8988T (cell line): ENCODE data around the gene SLC49A3.
A peak's percentile ranks its signal among the peaks of the same experiment; 100 is the strongest.
"Not testable (repeated sequence)": the region's sequence is repeated elsewhere in the genome, so short reads cannot be mapped to it uniquely, and the experiment has no call there.

ENCODE experiments used
- DNase-seq: peaks from one replicate; pipeline ENCODE4 v3.0.0; 2011

SLC49A3 gene

DNA sequence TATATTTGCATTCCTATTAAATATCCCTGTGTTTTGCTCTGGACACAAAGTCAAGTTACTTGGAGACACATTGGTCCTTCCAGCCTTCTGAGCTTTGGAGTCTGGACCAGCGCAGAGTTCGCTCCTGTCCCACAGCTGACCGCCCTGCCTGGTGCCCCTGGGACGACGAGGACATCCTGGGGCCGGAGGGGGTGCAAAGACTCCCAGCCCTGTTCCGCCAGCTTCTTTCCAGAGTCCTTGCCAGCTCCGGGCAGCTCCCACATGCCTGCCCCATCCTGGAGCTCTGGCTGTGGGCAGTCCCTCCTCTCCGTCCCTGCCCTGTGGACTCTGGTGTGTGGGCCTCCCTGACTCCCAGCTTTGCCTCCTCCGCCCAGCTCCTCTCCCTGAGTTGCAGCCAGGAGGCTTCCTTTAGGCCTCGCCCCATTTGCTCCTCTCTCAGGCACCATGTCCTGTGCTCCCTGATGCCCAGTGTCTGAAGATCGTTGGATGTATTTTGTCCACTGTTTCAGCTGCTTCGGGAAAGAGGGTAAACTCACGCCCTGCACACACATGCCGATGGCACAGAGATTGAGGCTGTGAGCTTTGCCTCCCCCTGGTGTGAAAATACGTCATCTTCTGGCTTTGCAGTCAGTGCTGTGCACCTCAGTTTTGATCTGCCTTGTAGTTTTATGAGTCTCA is 11.8 kb upstream of the SLC49A3 start:
- DNase-seq: no peak

DNA sequence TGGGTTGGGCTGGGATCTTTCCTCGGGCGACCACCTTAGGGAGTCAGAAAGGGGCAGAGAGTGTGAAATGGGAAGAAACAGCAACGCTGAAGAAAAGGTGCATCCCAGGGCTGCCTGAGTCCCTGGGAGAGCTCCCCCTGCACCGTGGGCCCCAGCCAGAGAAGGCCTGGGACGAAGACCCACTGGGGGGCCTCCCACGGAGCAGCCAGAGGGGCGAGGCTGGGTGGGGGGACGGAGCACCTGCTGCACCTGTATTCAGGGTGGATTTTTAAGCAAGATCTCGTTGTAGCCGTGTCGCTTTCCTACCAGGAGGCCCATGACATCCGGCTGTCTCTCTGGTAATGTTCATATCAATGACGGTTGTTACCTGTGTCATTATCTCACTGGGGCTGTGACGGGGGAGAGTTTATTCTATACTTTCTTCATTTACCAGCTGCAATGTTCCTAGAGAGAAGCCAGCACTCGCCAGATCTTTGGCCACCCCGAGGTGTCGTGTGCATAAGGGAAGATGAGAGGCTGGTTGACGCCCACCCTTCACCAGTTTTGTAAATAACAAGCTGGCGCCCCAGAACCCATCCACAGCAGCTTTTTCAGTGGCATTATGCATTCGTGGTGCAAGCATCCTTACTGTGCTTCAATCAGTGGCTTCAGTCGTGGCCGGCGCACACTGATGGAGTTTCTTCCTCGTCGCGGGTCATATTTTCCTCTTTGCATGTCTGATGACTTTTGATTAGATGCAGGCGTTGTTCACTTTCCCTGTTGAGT is 11.0 kb upstream of the SLC49A3 start:
- DNase-seq: no peak

DNA sequence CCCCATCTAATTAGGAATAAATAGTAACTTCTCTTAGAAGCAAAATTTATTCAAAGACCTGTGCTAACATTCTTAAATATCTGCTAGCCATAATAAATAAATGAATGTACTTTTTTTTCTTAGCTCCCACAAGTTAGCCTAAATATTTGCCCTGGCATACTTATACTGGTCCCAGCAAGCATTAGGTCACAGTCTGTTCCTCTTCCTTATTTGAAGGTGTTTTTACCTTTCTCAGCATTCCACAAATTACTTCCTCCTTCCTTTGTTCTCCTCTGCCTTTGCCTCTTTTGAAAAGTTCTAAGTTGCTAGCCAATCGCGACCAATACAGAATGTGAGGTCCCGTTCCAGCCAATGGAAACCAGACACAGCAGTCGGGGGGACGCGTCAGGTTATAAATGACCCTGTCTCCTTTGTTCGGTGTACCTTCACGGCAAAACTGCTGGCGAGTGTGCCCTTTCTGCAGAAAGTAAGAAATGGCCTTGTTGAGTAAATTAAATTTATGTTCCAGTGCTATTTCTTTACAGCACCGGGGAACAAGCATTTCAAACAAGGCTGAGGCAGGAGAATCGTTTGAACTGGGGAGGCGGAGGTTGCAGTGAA is 5.5 kb upstream of the SLC49A3 start:
- not testable (repeated sequence) for DNase-seq

DNA sequence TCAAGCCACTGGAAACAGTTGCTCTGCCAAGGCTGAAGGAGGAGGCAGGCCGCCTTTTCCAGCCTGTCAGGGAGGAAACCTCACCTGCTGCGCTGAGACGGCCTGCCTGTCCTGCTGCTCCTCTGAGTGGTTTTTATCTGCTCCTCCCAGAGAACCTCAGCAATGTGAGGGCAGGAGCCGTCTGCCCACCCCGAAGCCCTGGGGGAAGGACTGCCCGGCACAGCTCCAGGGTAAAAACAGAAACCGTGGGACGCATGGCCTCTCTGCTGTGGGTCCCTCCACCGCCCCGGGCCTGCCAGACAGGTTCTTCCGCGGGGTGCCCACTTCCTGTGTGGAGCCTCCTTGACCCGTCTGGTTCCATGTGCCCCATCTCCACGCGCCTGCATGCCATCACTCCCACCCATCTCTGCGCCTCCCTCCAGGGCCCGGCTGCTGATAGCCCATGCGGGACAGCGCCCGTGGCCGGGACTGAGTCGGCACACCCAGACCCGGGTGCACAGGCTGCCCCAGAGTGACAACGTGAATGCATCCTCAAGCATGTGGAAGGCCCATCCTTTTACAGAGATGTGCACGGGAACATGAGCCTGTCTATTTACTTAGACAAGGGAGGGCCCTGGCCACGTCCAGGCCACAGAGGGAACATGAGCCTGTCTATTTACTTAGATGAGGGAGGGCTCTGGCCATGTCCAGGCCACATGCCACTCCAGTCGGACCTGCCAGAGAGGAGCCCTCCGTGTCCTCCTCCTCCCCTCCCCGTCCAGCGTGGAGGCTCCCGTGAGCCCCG is 4.0 kb upstream of the SLC49A3 start:
- DNase-seq: no peak

DNA sequence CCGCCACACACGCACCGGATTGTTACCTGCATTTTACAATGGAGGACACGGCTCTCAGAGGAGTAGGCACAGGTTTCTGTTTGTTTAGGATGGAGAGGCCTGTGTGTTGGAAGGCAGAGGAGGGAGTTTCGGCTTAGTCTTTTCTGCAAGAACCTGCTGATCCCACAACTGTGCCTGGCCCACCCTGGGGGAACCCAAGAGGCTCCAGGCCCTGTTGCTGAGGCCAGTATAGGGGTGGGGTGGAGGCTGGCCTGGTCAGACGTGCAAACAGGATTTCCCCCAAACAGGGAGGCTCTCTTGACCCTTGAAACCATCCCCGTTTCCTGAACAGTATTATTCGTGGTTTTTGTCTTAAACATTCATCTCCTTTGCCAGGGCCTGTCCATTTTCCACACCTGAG is 772 bp upstream of the SLC49A3 start:
- DNase-seq: no peak

DNA sequence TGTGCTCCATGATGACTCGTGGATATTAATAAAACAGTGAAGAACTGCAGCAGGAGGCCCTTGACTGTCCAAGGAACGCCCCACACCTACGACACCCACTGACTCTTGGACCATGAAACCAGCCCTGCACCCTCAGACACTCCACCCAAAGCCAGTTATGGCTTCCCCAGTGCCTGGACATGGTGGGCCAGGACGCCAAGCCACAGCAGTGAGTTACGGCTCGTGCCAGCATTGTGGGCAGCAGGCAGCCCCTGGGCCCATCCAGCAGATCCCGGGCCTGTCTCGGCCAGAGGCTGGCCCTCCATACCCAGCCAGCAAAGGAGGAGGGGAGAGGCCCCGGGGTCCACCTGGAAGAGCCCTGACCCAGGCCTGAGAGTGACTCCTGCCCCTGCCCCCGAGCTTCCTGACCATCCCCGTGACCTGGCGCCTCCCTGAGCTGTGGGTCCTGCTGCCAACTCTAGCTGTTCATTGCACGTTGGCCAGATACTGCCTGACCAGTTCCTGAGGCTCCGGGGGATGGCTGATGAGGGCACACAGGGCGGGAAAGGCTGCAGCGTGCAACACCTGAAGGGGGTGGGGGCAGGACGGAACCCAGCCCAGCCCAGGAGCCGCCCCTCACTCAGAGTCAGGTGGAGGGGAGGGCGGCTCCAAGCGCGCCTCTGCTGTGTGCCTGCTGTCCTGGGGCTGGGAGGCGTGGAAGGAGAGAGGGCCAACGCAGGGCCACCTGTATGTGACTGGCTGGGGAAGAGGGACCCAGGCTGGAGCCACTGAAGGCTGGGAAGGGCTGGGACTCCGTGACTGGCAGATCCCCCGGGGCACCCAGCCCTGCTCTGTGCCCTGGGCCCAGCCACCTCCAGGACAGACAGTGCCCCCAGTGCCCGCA is 739 bp downstream of the SLC49A3 start:
- no peak for DNase-seq

DNA sequence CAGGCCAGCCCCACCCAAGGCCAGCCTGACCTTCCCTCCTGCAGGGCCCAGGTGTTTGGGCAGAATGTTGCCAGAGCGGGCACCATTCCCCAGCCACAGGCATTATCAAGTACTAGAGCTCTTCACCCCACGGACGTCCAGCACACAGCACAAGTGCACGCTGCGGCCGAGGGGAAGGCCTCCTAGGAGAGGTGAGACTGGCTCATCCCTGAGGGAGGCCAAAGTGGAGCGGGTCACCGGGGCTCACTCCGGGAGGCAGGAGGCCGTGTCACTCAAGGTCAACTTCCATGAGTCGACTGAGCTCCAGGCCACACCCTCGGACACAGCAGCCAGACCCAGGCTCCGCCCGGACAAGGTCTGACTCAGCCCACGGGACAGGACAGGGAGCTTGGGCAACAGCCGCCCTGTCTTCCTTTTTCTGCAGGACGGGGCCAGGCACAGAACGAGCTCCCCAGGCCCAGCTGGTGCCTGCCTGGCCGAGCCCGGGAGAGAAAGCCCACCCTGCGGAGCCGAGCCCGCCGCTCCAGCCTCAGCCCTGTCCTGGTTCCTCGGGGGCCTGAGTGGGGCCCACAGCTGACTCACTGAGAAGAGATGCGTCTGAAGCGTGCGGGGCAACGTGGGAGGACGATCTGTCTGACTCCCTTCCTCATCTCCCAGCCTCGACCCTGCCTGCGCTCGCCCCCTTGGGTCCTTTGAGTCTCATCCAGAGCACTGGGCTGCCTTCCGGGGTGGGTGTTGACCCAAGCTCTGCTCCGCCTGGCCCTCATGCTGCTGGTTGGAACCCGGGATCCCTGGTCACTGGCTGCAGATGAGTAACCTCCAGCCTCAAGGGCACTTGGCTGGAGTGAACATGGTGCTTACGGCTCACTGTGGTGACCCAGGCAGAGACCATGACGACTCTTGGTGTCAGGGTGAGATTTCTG is 1.6 kb downstream of the SLC49A3 start:
- DNase-seq: peak; percentile 99

DNA sequence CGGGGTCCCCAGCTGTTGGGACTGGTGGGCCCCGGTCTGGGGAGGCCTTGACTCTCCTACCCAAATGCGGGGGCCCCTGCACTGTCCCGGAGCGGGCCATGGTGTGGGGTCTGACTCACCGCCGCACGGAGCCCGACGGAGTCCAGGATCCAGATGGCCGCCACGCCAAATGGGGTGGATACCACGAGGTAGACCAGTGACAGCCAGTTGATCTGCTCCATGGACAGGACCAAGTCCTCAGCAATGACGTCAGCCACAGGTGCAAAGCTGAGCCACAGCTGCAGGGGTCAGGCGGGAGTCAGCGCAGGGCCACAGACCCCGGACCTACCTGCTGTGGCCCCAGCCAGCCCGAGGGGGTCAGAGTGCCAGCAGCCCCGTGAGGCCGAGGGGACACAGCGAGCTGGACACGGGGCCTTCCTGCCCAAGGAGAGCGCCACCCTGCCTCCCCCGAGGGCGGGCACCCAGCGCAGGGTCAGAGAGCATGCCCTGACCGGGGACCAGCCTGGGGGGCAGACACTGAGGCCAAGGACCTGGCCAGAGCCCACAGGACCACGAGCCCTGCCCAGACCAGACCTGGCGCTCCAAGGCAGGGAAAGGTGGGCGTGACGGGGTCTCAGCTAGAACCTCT is 2.4 kb downstream of the SLC49A3 start:
- DNase-seq: no peak

DNA sequence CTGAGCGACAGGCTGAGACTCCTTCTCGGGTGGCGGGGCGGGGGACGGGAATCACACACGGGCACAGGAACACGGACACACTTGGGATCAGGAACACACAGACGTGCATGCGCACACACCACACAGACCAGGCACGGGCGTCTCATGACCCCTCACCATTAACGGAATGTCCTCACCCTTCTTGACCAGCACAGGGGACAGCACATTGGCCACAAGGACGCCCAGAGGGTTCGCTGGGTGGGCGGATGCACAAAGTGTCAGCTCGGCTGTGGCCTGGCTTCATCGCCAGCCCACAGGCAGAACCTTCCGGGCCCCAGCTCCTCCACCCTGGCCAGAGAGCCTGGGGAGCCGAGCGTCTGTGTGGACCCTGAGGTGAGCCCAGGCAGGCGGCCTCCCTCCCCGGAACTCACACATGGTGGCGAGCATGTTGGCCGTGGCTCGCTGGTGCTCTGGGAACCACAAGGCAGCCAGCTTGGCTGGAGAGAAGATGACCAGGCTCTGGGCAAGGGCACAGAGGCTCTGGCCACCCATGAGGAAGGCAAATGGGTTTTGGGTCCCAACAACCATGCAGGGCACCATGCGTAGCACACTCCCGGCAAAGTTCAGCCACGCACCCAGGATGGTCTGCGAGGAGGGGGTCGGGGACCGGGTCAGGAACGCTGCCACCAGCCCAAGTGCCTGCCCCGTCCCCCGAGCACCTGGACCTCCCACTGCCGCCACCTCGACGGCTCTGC is 3.1 kb downstream of the SLC49A3 start:
- no peak for DNase-seq

DNA sequence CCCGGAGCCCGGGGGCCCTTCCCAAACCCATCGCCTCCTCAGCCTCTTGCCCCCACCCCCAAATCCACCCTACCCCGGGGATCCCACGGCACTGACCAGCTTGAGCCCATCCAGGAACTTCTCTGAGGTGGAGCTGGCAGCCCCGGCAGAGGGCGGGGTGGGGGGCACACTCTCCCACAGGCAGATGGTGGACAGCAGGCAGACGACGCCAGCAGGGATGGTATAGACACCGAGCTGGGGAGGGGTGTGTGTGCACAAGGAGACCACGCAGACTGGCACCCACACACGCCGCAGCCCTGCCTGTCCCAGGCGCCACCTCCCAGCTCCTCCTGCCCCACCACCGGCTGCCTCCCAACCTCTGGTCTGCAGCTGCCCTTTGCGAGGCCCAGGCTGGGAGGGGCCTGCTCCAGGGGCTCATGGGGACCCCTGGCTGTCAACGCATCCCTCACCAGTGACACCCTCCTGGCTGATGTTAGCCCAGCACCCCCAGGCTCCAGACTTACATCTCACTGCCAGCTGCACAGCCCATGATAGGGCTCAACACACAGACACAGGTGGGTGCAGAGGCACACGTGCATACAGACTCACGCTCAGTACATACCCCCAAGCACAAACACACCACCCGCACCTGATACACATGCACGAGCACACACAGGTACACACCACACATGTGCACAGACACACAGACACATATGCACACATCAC is 4.2 kb downstream of the SLC49A3 start:
- no peak for DNase-seq

DNA sequence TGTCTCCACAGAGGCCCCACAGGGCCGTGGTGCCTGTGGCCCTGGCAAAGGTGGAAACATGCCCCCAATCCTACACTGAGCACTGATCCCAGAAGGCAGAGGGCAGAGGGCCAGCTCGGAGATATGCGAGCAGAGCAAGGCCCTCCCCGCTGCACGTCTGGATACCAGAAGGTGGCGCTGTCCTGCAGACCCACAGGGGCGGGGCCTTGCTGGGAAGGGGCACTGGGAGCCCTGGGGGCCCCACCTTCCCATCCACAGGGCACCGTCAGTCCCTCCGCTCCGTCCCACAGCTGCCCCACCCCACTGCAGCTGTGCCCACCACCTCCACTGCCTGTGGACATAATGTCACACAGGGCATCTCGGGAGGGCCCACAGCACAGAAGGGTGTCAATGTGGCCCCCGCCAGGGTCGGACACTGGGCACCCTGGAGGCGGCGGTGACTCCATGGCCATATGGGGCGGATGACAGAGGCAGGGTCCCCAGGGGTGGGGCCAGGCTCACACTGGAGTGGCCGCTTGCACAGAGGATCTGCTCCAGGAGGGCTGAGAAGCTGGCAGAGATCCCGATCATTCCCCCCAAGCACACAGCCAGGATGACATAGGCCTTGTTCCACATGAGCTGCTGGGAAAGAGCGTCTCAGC is 4.8 kb downstream of the SLC49A3 start:
- peak; percentile 93 for DNase-seq

DNA sequence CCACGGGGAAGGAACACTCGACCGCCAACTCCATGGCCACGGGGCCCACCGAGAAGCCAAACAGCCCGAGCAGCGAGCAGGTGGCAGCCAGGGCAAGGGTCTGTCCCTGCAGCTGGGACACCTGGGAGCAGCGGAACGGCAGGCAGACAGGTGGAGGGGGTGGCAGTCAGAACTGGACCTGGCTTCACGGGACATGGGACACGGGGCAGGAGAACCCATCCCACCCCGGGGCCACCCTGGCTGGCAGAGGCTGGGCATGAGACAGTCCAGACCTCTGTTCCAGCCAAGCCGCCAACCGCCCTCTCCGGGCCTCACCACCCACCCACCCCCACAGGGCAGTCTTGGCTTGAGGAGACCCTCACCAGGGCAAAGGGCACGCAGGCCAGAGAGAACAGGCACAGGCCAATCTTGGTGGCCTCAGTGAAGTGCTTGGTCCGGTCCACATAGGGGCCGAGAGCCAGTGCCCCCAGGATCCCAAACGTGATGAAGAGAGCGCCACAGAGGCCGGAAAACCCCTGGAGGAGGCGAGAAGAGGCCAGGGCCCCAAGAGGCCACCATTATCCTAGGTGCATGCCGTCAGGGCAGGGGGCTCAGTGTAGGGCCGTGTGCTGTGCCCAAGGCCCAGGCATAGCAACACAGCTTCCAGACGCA is 5.6 kb downstream of the SLC49A3 start:
- no peak for DNase-seq

DNA sequence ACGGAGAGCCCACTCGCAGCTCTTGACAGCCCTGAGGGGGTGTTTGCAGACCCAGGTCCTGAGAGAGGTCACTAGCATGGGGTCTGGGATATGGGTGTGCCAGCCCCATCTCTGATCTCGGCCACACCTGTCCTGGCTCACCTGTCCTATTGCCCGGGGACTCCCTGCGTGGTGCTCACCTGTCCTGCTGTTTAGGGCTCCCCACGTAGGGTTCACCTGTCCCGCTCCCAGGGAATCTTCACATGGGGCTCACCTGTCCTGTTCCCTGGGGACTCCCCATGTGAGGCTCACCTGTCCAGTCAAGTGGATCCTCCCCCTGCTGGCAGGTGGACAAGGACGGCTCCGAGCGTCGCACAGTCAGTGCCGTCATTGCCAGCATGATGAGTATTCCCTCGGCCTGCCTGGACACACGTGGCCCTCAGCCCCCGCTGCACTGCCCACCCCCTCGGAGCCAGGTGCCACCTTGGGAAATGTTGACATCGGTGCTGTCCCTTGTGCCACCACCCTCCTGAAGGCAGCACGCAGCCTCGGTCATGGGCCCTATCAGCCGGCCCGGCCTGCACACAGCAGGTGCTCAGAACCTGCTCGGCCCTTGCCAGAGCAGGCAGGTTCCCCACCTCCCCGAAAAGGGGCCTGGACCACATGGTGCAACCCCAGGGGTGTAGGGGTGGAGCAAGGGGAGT is 6.3 kb downstream of the SLC49A3 start:
- DNase-seq: no peak

DNA sequence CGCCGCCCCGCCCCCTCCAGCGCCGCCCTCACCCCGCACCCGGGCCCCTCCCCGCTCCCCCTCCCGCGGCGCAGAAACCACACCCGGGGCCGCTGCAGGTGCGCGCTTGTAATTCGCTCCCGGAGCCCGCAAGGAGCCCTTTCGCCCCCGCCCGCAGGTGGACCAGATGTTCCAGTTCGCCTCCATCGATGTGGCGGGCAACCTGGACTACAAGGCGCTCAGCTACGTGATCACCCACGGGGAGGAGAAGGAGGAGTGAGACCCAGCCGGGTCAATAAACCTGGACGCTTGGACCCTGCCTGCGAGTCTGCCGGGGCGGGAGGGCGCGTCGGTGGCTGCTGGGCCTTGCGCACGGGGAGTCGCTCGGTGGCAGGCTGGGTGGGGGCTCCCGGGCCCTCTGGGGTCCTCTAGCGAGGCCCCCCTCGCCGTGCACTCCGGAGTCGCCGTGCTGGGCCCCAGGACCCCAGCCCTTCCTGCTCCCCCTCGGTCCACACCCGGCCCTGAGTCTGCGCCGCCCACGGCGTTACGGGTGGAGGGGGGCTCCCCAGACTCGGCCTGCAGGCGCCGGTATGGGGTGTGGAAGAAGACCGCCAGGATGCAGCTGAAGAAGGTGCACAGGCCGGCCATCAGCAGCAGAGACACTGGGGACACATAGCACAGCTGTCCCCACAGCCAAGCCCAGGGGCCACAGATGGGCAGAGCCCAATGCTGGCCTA is 7.1 kb downstream of the SLC49A3 start:
- DNase-seq: no peak

DNA sequence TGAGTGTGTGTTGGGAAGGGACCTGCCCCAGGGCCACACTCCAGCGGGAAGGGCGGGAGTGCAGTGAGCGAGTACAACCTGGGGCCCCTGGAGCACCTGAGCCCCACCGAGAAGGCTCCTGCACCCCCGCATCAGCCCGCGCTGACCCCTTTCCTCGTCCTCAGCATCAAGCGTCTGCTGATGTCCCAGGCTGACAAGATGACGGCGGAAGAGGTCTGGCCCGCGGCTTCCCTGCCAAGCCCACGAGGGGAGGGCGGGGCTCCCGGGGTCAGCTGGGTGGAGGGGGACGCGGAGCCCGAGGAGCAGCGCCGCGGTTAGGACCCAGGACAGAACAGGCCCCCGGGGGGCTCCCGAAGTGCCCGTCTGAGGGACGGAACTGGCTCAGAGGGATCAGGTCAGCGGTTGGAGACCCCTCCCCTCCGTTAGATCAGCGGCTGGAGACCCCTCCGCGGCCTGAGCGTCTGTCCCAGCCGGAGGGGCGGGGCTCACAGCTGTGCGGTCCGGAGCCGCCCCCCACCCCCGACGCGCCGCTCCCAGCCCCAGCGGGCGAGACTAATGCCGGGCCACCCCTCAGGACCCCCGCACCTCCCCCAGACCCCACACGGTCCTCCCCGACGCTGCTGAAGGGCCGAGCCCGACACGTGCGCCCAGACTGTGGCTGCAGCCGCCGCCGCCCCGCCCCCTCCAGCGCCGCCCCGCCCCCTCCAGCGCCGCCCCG is 7.9 kb downstream of the SLC49A3 start:
- peak; percentile 93 for DNase-seq

DNA sequence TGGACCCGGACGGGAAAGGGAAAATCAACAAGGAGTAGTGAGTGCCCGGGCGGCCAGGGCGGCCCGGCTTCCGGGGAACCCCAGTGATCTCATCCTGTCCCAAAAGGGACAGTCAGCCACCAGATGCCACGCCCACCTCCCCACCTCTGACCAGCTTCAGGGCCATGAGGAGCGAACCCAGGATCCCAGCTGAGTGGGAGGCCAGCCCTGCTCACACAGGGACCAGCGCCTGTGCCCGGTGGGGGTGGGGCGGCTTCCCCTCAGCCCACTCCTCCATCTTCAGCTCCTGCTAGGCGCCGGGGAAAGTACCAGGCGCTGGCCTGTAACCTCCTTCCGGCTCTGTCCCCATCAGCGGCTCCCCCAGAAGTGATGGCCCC is 8.4 kb downstream of the SLC49A3 start:
- no peak for DNase-seq
